ENCODE measurements around the gene TWF1. TPM values are rescaled to one million over a fixed set of nuclear protein-coding genes. Genes with fewer than 3 reads are reported as not detected.

The TWF1 gene
- total and polyA plus RNA-seq, 2 of the 8 experiments (the other 6 are each of a cell fraction or from before 2014, with no cell fraction given) = 7.6 to 27.9 TPM

DNA sequence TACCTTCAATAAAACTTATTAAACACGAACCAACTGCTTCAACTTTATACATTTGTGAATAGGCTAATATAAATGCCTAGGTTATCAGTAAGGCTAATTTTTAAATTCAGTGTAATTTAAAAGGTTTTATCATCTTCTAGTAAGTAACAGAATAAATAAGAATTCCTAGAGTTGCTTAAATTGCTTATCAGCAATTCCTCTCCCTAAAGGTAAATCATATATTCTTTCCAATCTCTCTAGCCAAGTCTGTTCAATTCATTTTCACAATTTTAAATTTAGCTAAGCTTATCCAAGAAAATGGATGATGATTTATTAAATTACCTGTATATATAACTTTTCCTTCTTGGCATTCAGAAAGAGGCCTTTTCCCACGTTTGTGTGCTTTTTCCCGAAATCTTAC lies 52.1 kb downstream of the TWF1 start:
- Histone ChIP-seq H4K8ac (ENCODE audit: extremely low read depth, insufficient read depth, low read length) (no peak overlapping the region), H3K9ac (replicated peaks in 1 of 4; ENCODE audit: extremely low read depth in 1 of 4, low read depth in 3 of 4, low read length in 3 of 4) (no peak overlapping the region), H3K23me2 (ENCODE audit: low read depth, low read length) (no peaks in the 10 kb centered on the region; the same call in 1 of the 2 replicates), H3K56ac (replicated peaks; ENCODE audit: insufficient read length, low read depth, low read length) (no peak overlapping the region), H2BK5ac (ENCODE audit: low read depth, low read length) (no peak overlapping the region), H3K18ac (ENCODE audit: extremely low read depth, low read length) (no peak overlapping the region), H3K14ac (ENCODE audit: insufficient read length) (no peak overlapping the region), H3K79me1 (ENCODE audit: low read depth, low read length) (no peaks in the 10 kb centered on the region), H3K23ac (ENCODE audit: insufficient read length) (no peak overlapping the region), H3K79me2 (ENCODE audit: control insufficient read depth in 1 of 2, insufficient read depth in 2 of 2, low read length in 2 of 2) (peaks cover 0 to 8% of the 10 kb centered on the region in 2 experiments; a peak in 1 of 4 replicates), H2BK120ac (replicated peaks; ENCODE audit: low read depth, low read length) (no peak overlapping the region), H2BK20ac (ENCODE audit: low read length) (no peak overlapping the region), H2AK5ac (ENCODE audit: low read depth, low read length) (no peak overlapping the region), H3K27ac (ENCODE audit: low read depth, low read length) (no peak overlapping the region), H3K27me3 (replicated peaks in 1 of 4; ENCODE audit: control insufficient read depth in 3 of 4, extremely low read depth in 1 of 4, insufficient read depth in 3 of 4, low read length in 3 of 4) (no peaks in the 10 kb centered on the region), H4K5ac (ENCODE audit: insufficient read length, low read depth, low read length) (no peak overlapping the region), H2AFZ (ENCODE audit: low read length) (no peak overlapping the region), H3K4me3 (ENCODE audit: extremely low read depth in 1 of 4, insufficient read depth in 2 of 4, low read depth in 3 of 4, low read length in 4 of 4) (no peak overlapping the region), H4K20me1 (replicated peaks in 1 of 2; ENCODE audit: control insufficient read depth in 1 of 2, insufficient read depth in 2 of 2, low read length in 2 of 2) (no peaks in the 10 kb centered on the region), H3K4me2 (ENCODE audit: insufficient read depth in 1 of 2, low read depth in 2 of 2, low read length in 2 of 2) (no peak overlapping the region), H2BK15ac (ENCODE audit: low read length) (no peak overlapping the region), H3K4ac (replicated peaks; ENCODE audit: insufficient read length, low read depth, low read length) (no peak overlapping the region), H4K91ac (replicated peaks; ENCODE audit: insufficient read length, low read length) (no peak overlapping the region), H3K9me3 (ENCODE audit: insufficient read depth in 2 of 2, low read depth in 1 of 2, low read length in 1 of 2) (no peaks in the 10 kb centered on the region), H3K36me3 (ENCODE audit: control insufficient read depth in 2 of 4, insufficient read depth in 4 of 4, low read length in 3 of 4) (peaks cover 0 to 8% (median 1%) of the 10 kb centered on the region in 4 experiments; a peak in 2 of 8 replicates), H3K4me1 (replicated peaks in 1 of 4; ENCODE audit: control insufficient read depth in 3 of 4, insufficient read depth in 4 of 4, low read length in 3 of 4) (no peaks in the 10 kb centered on the region; a peak in 1 of 7 replicates), H2BK12ac (ENCODE audit: low read depth, low read length) (no peak overlapping the region)
- WGBS, 2 experiments (ENCODE audit: extremely low coverage in 1 of 2, insufficient coverage in 1 of 2, insufficient read length in 1 of 2, insufficient replicate concordance in 2 of 2, low coverage in 1 of 2, low lambda C conversion rate in 2 of 2, missing lambda C conversion rate in 1 of 2) = 79% methylated on average over 3 of the region's 3 CpGs; no CpG with 5 or more reads in 1 of the 2 experiments
- POLR2A ChIA-PET (ENCODE audit: partially characterized antibody) = no interaction called here
- CTCF ChIA-PET (ENCODE audit: partially characterized antibody) = interaction anchor here (0.7 to 1.2 kb wide), 2 partner anchors 19 to 129 kb away, joined by 3 read pairs; no protein-coding TSS in a partner anchor
- FAIRE-seq (no peak), DNase-seq (ENCODE audit: low read depth in 1 of 2, low spot score in 2 of 2) (no peak)
- TF ChIP-seq TEAD4 (IDR thresholded peaks at IDR 0.05; ENCODE audit: low read depth, low read length) (no peak), HDAC6 (IDR thresholded peaks at IDR 0.05; ENCODE audit: low read depth, low read length) (no peak), SAP30 (IDR thresholded peaks at IDR 0.05; ENCODE audit: insufficient read depth, insufficient replicate concordance, low read length) (no peak), NANOG (IDR thresholded peaks at IDR 0.05; ENCODE audit: insufficient read depth, low read depth, low read length, poor library complexity, severe bottlenecking) (no peak), TAF7 (optimal IDR thresholded peaks at IDR 0.05; ENCODE audit: borderline replicate concordance, low read depth, low read length) (no peak), RXRA (IDR thresholded peaks at IDR 0.05; ENCODE audit: insufficient read depth, low read depth, low read length) (no peak), SUZ12 (IDR thresholded peaks at IDR 0.05; ENCODE audit: low read length) (no peak), CHD1 (IDR thresholded peaks at IDR 0.05; ENCODE audit: low read depth, low read length) (no peak), HDAC2 (IDR thresholded peaks at IDR 0.05; ENCODE audit: borderline replicate concordance in 1 of 2, low read depth in 2 of 2, low read length in 2 of 2) (no peak), KDM1A (IDR thresholded peaks at IDR 0.05; ENCODE audit: borderline replicate concordance, low read length) (no peak), RAD21 (IDR thresholded peaks at IDR 0.05 in 1 of 2, conservative IDR thresholded peaks at IDR 0.05 in 1 of 2; ENCODE audit: low read depth in 2 of 2, low read length in 2 of 2) (no peak), TCF12 (IDR thresholded peaks at IDR 0.05; ENCODE audit: low read depth, low read length) (no peak), NRF1 (IDR thresholded peaks at IDR 0.05; ENCODE audit: low read depth, low read length) (no peak)

Measured in H1 (cell line).